Keratinocyte (primary cell): Measurements from ENCODE around the gene TTC38. TPM values are rescaled to one million over a fixed set of nuclear protein-coding genes. Genes with fewer than 3 reads are reported as not detected.

ENCODE experiments used
- DNase-seq: peaks from one replicate; pipeline ENCODE4 v3.0.0-alpha.2; 2011; ENCODE audit warnings: low read depth, missing footprints, low spot score
- FAIRE-seq: peaks from 2 replicates; lab custom pipeline; 2011; peaks lifted over from hg19 to GRCh38; lab: Jason Lieb, UNC
- H2AFZ ChIP-seq: 2 replicates; pipeline ENCODE4 v1.6.0; 2012; ENCODE audit warnings: low read length, control low read depth, inconsistent platforms; ENCODE audit not compliant: control insufficient read depth
- H3K27ac ChIP-seq: 2 replicates; pipeline ENCODE4 v1.5.1; 2011; ENCODE audit warnings: low read length; ENCODE audit not compliant: control insufficient read depth, insufficient read depth
- H3K27me3 ChIP-seq: 3 replicates; pipeline ENCODE4 v1.6.0; 2011; ENCODE audit warnings: low read length; ENCODE audit not compliant: control insufficient read depth, insufficient read depth; ENCODE audit errors: extremely low read depth
- H3K36me3 ChIP-seq, 2 experiments: 2 replicates in 1 of 2; 3 replicates in 1 of 2; pipeline ENCODE4 v1.5.1; 2011; ENCODE audit warnings: low read length in 2 of 2, mild to moderate bottlenecking in 1 of 2; ENCODE audit not compliant: control insufficient read depth in 2 of 2, insufficient read depth in 2 of 2; ENCODE audit errors: extremely low read depth in 1 of 2
- H3K4me1 ChIP-seq: 3 replicates; pipeline ENCODE4 v1.5.1; 2011; ENCODE audit warnings: low read length; ENCODE audit not compliant: control insufficient read depth, insufficient read depth; ENCODE audit errors: extremely low read depth
- H3K4me2 ChIP-seq: 3 replicates; pipeline ENCODE4 v1.6.0; 2011; ENCODE audit warnings: low read depth, low read length; ENCODE audit not compliant: control insufficient read depth, insufficient read depth; ENCODE audit errors: extremely low read depth
- H3K4me3 ChIP-seq, 3 experiments: fragments of 200-600 bp in 1 of 3; sonication (generic) in 1 of 3; 2 replicates in 2 of 3; 3 replicates in 1 of 3; pipeline ENCODE4 v1.5.1; 2011 to 2016; ENCODE audit warnings: low read length in 3 of 3, mild to moderate bottlenecking in 3 of 3, control low read depth in 2 of 3, inconsistent platforms in 1 of 3, low read depth in 1 of 3, mixed read lengths in 1 of 3, mixed run types in 1 of 3, moderate library complexity in 1 of 3; ENCODE audit not compliant: control insufficient read depth in 2 of 3, insufficient read depth in 2 of 3; ENCODE audit errors: extremely low read depth in 1 of 3
- H3K79me2 ChIP-seq: 2 replicates; pipeline ENCODE4 v1.6.0; 2012; ENCODE audit warnings: low read length; ENCODE audit not compliant: control insufficient read depth, insufficient read depth
- H3K9ac ChIP-seq: 3 replicates; pipeline ENCODE4 v1.6.0; 2011; ENCODE audit warnings: low read length; ENCODE audit not compliant: control insufficient read depth, insufficient read depth; ENCODE audit errors: extremely low read depth
- H3K9me1 ChIP-seq: 3 replicates; pipeline ENCODE4 v1.6.0; 2011; ENCODE audit warnings: low read length; ENCODE audit not compliant: control insufficient read depth, insufficient read depth; ENCODE audit errors: extremely low read depth
- H3K9me3 ChIP-seq: 2 replicates; pipeline ENCODE4 v1.5.1; 2012; ENCODE audit warnings: low read depth, low read length; ENCODE audit not compliant: control insufficient read depth
- H4K20me1 ChIP-seq: 3 replicates; pipeline ENCODE4 v1.6.0; 2011; ENCODE audit warnings: low read length; ENCODE audit not compliant: control insufficient read depth, insufficient read depth; ENCODE audit errors: extremely low read depth
- CTCF ChIP-seq, 3 experiments: IDR thresholded peaks in 1 of 3; conservative IDR thresholded peaks in 1 of 3; optimal IDR thresholded peaks in 1 of 3; 2 replicates in 2 of 3; 3 replicates in 1 of 3; pipeline versions ENCODE3 to v1.5.1; 2011; ENCODE audit warnings: low read length in 3 of 3, mild to moderate bottlenecking in 3 of 3, moderate library complexity in 2 of 3, control low read depth in 1 of 3, inconsistent platforms in 1 of 3; ENCODE audit not compliant: insufficient read depth in 2 of 3; ENCODE audit errors: extremely low read depth in 1 of 3
- EZH2 ChIP-seq: IDR thresholded peaks from one replicate; pipeline ENCODE4 v1.6.1; 2012; ENCODE audit warnings: inconsistent platforms, mild to moderate bottlenecking, low read length, moderate library complexity
- dilution Hi-C: fragments of 300-500 bp; cut with MboI; formaldehyde crosslinking; loops from one replicate; pipeline ENCODE4 v1.7.0; 2020; ENCODE audit warnings: low sequenced_read_pairs; ENCODE audit not compliant: extremely low pct_ligation_motif_present
- polyA plus RNA-seq, 5 experiments: library from polyadenylated mRNA; depleted of rRNA in 3 of 5; stranded (reverse) in 3 of 5; stranded (forward) in 1 of 5; unstranded in 1 of 5; fragments of >200 nt; gene quantifications; 1 replicate in 1 of 5; 2 replicates in 3 of 5; 3 replicates in 1 of 5; pipeline versions ENCODE4 v1.2.1 to v1.2.3, GENCODE V29; 2011 to 2012; ENCODE audit warnings: missing spikeins in 2 of 5, low read depth in 1 of 5, low replicate concordance in 1 of 5

The TTC38 gene
- polyA plus RNA-seq, 1 donor (not counting 4 experiments of a cell fraction or from before 2014, with no cell fraction given), result 11.4 TPM

DNA sequence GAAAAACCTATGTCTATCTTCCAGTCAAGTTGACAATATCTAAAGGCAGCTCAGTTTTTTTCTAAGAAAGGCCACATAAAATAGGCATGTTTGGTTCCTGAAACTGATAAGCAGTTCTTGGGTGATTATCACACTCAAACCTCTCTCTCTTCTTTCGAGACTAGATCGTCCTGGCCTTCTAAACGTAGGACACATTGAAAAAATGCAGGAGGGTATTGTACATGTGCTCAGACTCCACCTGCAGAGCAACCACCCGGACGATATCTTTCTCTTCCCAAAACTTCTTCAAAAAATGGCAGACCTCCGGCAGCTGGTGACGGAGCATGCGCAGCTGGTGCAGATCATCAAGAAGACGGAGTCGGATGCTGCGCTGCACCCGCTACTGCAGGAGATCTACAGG lies 32.8 kb upstream of the TTC38 start:
- Histone ChIP-seq H3K36me3 (peaks cover 0 to 2% of the 10 kb centered on the region in 2 experiments), H3K79me2 (no peaks in the 10 kb centered on the region), H3K9me3 (no peaks in the 10 kb centered on the region), H4K20me1 (no peaks in the 10 kb centered on the region), H3K27me3 (no peaks in the 10 kb centered on the region), H3K27ac (no peak overlapping the region), H3K4me1 (no peaks in the 10 kb centered on the region), H2AFZ (no peak overlapping the region), H3K9me1 (no peaks in the 10 kb centered on the region), H3K4me3 (no peak overlapping the region), H3K9ac (no peak overlapping the region), H3K4me2 (no peak overlapping the region)
- TF ChIP-seq EZH2, result no peak
- no peak for TF ChIP-seq CTCF (optimal IDR thresholded peaks at IDR 0.05 in 1 of 3, IDR thresholded peaks at IDR 0.05 in 1 of 3, conservative IDR thresholded peaks at IDR 0.05 in 1 of 3; ENCODE audit: extremely low read depth in 1 of 3, insufficient read depth in 2 of 3, low read length in 3 of 3)
- no peak for FAIRE-seq
- dilution Hi-C loops, result no loop called here
- no peak for DNase-seq

DNA sequence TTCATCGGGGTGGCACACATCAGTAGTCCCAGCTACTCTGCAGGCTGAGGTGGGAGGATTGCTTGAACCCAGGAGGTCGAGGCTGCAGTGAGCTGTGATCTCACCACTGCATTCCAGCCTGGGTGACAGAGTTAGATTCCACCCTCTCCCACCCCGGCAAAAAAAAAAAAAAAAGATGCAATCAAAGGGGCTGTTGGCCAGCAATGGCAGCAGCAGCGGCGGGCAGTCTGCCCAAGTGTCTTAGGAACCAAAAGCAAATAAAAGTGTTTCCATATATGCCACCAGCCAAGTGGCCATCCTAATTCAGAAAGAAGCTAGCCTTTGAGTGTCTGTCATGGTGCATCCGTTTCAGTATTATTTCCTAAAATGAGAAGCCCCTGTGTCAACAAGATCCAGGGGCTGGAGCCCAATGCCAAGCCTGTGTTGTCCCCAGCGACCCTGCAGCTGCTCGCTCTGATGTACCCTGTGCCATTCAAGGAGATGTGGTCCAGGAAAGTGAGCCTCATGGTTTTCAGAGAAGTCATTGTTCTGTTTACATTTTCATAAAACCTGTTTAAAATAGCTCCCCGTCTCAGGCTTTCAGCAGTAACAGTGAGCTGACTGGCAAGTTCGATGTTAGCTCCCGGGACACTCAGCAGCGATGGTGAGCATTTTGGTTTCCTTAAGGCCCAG lies 30.2 kb upstream of the TTC38 start:
- DNase-seq (no peak), FAIRE-seq (no peak)
- H3K4me3 ChIP-seq, result no peak overlapping the region
- no peaks in the 10 kb centered on the region for H3K27me3 ChIP-seq
- no peak overlapping the region for H3K4me2 ChIP-seq
- dilution Hi-C loops, result no loop called here
- no peaks in the 10 kb centered on the region for H3K4me1 ChIP-seq
- no peak for TF ChIP-seq EZH2
- TF ChIP-seq CTCF (optimal IDR thresholded peaks at IDR 0.05 in 1 of 3, IDR thresholded peaks at IDR 0.05 in 1 of 3, conservative IDR thresholded peaks at IDR 0.05 in 1 of 3; ENCODE audit: extremely low read depth in 1 of 3, insufficient read depth in 2 of 3, low read length in 3 of 3), result no peak
- H3K79me2 ChIP-seq, result no peaks in the 10 kb centered on the region
- no peak overlapping the region for H2AFZ ChIP-seq
- no peaks in the 10 kb centered on the region for H3K9me1 ChIP-seq
- H4K20me1 ChIP-seq, result no peaks in the 10 kb centered on the region
- no peak overlapping the region for H3K9ac ChIP-seq
- H3K27ac ChIP-seq, result no peak overlapping the region
- H3K9me3 ChIP-seq, result no peaks in the 10 kb centered on the region
- peaks cover 0 to 2% of the 10 kb centered on the region in 2 experiments for H3K36me3 ChIP-seq
